Mucosa of gallbladder (tissue), 1 donor: ENCODE results near the gene RIMBP2. TPM values are rescaled to one million over a fixed set of nuclear protein-coding genes. Genes with fewer than 3 reads are reported as not detected.
"Not testable (repeated sequence)": the region's sequence is repeated elsewhere in the genome, so short reads cannot be mapped to it uniquely, and the experiment has no call there.

Experiments
- DNase-seq: peaks from one replicate; pipeline ENCODE4 v3.0.0-alpha.2; 2020; ENCODE audit warnings: low spot score
- total RNA-seq: library from RNA; stranded (reverse); gene quantifications from one replicate; pipeline ENCODE4 v1.2.1, GENCODE V29; 2021
- donor health status: DM: no; HTN: no; CAD: no.

RIMBP2 gene
- total RNA-seq, 1 donor from 2014 or later, result 1.3 TPM

DNA sequence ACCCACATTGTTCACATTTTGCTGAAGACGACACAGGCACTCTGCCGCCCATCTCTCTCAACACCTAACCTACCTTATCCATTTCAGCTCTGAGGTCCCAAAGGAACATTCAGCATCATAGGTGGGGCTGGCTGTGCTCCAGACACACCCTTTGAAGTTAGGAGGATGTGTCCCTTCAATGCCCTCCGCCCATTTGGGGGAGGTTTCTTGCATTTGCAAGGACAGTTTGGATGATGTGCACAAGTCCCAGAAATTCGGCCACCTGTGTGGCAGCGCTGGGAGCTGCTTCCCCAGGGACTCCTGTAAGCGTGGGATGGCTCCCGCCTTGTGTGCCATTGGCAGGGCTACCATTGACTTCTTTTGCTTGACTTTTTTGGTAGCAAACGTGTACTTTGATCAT, 113.8 kb downstream of the RIMBP2 start:
- no peak for DNase-seq

DNA sequence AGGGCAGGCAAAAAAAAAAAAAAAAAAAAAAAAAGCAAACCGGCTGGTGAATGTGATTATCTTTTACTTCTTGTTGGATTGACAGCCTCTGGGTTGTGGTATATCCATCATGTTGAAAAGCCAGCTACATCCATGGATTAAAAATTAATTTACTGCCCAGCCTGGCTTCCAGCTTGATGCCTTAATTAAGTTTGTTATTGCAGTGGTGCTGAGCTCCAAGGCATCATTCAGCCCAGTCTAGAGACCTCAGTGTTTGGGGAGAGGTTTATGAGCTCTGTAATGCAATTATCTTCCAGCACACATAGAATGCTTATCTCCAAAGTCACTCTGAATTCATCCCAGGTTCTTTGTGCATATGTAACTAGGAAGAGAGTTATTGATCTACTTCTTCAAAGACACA, 114.8 kb downstream of the RIMBP2 start:
- DNase-seq, result no peak

DNA sequence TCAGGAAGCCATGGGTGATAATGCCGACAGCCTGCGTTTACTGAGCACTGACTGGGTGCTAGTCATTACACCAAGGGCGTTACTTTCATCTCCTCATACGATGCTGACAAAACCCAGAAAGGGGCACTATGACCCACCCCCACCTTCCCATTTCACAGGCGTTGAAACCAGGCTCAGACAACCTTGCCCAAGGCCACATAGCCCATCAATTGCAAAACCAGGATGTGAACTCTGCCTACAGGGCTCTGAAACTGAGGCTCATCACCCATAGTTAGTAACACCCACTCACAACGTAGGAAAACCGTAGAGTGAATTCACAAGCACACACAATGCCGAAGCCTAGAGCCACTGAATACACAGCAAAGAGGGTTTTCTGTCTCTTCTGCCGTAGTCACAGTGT, 119.9 kb downstream of the RIMBP2 start:
- DNase-seq, result no peak

DNA sequence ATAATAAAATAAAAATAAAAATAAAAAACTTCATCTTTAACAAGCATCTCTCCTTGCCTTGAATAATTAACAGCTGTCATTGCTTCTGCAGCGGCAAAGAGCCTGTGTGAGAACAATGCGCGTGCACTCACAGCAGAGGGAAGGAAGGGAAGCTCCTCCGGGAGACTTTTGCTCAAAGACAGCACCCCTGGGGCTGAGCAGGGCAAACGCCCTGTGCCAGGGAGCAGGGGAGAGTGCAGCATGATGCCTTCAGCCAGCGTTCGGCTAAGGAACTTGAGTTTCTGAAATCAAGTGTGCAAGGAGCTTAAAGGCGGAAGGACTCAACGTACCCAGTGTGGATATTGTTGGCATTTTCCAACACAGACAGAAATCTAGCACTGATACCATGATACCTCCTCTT, 120.5 kb downstream of the RIMBP2 start:
- no peak for DNase-seq

DNA sequence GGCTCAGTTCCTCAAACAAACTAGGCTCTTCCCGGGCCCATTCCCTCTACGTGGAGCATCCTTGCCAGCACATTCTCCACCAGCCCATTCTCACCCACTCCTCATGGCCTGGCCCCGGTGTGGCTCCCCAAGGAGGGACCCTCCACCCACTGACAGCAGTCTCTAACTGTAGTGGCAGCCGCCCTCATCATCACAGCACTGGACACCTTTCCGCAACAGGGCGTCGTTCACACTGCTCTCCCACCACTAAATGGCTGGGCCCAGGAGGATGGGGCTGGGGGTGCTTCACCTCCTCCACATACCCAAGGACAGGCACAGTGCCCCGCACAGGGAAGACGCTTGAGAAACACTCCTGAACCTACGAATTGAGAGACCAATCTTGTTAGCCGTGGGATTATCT, 123.0 kb downstream of the RIMBP2 start:
- DNase-seq, result no peak

DNA sequence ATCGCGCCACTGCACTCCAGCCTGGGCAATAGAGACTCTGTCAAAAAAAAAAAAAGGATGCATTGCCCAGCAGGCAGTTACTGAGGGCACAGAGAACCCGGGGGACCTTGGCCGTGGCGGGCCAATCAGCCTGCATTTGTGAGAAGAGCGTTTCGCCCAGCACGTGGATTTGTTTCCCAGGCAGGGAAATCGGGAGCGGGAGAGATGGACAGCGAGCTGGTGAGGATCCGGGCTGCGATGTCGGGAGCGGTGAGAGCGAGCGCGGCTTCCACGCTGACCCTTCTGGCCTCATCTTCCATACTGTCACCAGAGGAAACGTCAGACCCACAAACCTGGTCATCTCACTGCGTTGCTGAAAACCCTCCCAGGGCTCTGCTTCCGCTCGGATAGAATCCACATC, 123.5 kb downstream of the RIMBP2 start:
- DNase-seq, result no peak

DNA sequence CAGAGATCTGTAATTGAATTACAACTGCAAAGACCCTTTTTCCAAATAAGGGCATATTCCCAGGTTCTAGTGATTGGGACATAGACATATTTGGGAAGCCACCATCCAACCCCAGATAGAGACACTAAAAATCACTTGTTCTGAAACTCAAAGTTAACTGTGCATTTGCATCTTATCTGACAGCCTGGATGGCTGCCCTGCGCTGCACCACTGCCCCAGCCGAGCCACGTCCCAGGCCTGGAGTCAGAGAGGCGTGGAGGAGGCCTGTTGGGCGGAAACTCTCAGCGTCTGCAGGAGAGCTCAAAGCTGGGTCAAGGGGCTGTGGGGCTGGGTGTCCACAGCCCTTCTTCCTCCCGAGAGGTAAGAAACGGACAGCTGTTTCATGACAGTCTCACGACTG, 124.4 kb downstream of the RIMBP2 start:
- no peak for DNase-seq

DNA sequence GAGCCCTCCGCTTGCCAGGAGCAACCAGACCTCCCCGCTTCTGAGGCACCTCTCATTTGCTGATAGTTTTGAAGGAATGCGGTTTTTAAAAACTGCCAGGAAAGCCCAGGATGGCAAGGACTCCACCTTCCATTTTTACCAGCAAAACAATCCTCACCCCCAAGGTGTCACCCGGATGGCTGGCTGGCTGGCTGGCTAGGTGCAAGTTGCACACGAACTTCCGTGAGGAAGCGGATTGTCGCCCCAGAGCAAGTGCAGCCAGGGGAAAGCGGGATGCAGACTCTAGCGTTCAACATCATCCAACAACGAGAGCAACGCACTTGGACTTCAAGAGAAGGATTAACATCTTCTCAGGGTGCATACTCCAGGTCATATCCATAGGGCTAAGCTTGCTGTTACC, 125.4 kb downstream of the RIMBP2 start:
- DNase-seq, result no peak

DNA sequence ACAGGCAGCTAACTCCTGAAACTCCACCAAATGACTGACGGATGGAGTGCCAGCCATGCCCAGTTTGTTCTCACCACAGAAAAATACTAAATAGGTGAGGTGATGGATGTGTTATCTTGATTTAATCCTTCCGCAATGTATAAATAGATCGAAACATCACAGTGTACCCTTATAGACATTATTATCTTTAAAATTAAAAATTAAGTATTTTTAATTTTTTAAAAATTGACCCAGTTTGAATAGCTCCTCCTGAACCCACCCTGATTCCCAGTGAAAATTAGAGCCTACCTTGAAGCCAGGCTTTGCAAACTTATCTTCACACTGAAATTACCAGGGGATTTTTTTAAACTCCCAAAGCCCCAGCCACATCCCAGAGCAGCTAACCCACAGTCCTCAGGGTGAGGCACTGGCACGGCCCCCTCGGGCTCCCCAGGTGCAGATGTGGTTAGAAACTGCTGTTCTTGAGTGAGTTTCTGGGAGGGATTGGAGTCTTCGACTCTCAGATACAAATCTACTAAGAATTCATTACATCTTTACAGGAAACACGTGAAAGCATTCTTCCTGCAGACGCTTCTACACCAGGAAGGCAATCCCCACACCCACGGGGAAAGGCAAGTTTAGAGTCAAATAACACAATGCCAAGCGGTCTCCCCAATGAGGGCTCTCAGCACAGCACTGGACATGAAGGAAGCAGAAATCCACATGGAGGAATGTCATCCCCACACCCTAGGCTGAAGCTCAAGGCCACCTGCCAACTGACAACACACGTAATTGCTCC, 126.4 kb downstream of the RIMBP2 start:
- DNase-seq, result no peak

DNA sequence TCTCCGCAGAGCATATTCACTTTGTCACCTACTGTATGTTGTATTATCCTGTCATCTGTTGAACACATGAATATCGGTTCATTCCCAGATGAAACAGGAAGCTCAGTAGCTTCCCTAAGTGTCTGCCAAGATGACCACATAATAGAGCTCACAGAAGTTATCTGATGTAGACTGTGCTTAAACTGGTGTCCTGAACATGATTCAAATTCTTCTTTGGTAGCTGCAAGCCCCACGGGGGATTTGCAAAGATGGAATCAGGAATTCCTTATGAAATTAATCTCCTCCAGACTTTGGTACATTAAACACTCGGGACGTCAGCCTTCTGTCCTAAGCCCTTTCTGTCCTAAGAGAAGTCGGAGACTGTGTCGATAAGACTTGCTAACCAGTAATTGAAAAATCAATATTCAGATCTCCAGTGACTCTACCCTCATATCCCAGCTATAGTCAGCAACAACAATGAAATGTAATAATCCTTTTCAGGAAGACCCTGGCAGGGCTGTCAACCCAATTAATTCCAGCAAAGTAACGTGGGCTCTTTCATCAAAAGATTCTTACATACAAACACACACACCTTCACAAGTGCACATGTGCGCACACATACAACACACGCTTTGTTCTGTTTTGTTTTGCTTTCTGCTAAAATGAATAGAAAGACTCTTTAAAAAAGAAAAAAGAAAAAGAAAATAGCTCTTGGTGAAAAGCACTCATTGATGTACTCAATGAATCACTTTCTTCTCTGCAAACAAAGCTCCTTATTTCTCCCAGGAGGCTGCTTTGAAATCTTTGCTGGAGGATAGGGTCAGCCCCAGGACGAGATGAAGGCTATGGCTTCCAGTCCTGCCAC, 127.2 kb downstream of the RIMBP2 start:
- DNase-seq, result no peak

DNA sequence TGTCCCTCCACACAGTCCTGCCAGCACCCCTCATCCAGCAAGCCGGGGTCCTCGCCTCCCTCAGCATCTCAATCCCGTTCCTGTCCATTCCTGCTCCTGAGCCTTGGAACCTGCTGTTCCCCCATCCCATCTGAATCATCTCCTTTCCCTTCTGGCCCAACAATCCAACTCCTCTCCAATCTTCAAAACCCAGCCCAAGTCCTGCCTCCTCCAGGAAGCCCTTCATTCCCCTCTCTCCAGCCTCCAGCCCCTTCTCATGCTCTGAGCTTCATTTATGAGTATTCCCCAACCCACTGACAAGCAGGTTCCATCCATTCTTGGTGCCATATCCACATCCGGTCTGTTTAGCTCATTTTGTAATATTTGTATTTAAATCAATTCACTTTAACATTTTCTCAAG, 128.1 kb downstream of the RIMBP2 start:
- no peak for DNase-seq

DNA sequence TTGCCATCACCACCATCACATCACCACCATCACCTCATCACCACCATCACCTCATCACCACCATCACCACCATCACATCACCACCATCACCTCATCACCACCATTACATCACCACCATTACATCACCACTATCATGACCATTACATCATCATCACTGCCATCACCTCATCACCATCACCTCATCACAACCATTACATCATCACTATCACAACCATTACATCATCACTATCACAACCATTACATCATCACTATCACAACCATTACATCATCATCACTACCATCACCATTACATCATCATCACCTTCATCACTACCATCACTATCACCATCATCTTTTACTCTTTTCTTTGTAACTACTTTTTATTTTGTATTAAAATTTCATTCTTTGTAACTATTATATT, 131.6 kb downstream of the RIMBP2 start:
- DNase-seq, result not testable (repeated sequence)

DNA sequence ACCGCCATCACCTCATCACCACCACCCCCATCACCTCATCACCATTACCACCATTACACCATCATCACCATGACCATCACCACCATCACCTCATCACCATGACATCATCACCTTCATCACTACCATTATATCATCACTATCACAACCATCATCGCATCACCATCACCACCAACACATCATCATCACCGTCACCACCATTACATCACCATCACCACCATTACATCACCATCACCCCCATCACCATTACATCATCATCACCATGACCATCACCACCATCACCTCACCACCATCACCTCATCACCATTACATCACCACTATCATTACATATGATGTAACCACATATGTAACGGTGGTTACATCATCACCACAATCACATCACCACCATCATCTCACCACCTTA, 132.3 kb downstream of the RIMBP2 start:
- DNase-seq, result no peak

DNA sequence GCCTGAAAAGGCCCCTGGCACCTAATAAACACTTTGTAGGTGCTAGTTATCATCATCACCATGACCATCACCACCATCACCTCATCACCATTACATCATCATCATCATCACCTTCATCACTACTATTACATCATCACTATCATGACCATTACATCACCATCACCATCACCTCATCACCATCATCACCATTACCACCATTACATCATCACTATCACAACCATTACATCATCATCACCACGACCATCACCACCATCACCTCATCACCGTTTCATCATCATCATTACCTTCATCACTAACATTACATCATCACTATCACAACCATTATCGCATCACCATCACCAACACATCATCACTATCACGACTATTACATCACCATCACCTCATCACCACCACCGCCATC, 132.8 kb downstream of the RIMBP2 start:
- DNase-seq, result no peak

DNA sequence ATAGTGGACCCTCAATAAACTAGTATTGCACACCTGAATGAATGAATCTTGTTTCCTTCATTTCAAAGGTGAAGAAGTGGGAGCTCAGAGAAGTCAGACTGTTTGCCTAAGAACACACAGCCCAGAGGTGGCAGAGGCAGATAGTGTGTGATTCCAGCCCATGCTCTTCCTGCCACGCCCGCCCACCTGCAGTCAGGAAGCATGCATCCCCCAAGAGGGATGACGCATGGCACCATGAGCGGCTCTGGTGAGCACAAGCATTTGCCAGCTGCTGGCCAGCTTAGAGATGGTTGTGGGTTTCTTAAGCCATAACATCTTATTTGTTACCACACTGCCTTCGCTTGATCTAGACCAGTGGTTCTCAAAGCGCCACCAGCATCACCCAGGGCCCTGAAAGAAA, 133.8 kb downstream of the RIMBP2 start:
- no peak for DNase-seq

DNA sequence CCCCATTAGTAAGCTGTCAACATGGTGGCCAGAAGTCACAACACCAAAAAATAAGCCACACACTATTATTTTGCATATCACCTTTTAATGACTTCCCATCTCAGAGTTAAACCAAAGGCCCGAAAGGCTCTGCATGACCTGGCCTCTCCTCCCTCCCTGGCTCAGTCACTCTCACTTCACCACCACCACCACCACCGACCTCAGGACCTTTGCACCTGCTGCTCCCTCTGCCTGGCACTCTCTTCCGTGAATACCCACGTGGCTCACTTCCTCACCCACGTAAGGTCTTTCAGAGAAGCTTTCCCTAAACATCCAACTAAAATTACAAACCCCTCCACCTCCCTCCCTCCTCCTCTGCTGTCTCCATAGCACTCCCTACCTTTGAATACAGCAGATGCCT, 134.3 kb downstream of the RIMBP2 start:
- no peak for DNase-seq

DNA sequence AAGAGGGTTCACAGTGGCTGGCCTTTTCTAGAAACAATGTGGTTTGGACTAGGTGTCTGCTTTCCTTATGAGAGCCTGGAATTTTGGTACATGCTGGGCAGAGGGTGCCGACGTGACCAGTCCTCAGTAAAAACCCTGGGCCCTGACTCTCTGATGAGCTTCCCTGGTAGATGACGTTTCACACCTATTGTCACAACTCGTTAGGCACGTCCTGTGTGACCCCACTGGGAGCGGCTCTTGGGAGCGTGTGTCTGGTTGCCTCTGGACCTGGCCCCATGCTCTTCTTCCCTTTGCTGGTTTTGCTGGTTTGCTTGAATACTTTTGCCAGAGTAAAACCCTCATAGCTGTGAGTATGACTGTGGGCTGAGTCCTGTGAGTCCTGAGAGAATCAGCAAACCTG, 136.9 kb downstream of the RIMBP2 start:
- no peak for DNase-seq

DNA sequence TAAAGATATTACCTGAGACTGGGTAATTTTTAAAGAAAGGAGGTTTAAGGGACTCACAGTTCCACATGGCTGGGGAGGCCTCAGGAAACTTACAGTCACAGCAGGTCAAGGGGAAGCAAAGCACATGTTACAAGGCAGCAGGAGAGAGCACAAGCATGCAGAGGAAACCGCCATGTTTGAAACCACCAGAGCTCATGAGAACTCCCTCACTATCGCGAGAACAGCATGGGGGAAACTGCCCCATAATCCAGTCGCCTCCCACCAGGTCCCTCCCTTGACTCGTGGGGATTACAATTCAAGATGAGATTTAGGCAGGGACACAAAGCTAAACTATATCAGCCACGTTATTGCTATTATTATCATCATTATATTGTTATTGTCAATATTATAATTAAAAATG, 138.7 kb downstream of the RIMBP2 start:
- DNase-seq, result no peak

DNA sequence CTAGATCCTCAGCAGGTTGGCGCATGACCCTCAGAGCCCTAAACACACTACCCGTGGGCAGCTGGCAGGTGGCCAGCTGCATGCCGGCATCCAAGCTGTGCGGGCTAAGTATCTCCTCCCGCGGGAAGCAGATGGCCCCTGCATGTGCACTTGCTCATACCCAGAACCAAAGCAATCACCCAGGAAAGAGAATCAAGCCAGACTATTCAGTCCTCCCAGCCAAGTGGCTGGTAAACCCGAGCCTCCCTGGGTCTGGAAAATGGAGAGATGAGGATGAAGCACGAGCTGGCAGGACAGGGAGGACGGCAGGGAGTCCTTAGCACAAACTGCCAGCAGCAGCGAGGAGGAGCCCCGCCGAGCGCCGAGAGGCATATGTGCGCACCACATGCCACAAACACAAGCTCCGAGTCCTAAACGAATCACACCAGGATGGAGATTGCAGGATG, 139.7 kb downstream of the RIMBP2 start:
- no peak for DNase-seq

DNA sequence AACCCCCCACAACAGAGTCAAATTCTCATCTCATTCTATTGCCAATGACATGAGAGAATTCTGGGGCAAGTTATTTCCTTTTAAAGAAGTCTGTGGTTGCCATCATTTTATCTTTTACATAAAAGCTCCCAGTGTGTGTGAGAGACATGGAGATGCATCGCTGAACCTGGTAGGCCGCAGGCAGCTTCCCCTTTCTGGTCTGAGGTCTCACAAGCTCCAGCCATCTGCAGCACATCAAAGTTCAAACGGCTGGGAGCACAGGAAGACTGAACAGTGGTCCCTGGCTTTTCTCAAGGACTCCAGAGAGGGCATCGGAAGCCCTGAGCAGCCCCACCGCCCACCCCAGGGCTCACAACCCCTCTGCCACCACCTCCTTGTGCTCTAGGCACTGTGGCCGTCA, 141.7 kb downstream of the RIMBP2 start:
- no peak for DNase-seq

DNA sequence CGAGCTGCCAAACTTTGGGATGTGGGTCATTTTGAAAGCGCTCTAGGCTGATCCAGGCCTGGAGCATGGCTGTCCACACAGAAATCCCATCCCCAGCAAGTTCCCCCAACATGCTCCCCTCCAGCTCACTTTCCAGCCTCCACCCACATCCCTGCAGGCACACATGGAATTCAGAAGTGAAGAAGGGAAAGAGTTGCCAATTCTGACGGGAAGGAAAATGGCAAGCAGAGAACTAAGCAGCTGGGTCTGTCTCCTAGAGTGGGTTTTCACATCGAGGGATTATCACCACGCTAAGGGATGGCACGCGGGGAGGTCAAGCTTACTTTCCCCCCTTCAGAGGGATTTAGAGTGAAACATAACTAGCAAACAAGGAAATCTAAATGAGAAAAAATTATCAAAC, 142.3 kb downstream of the RIMBP2 start:
- DNase-seq, result no peak

DNA sequence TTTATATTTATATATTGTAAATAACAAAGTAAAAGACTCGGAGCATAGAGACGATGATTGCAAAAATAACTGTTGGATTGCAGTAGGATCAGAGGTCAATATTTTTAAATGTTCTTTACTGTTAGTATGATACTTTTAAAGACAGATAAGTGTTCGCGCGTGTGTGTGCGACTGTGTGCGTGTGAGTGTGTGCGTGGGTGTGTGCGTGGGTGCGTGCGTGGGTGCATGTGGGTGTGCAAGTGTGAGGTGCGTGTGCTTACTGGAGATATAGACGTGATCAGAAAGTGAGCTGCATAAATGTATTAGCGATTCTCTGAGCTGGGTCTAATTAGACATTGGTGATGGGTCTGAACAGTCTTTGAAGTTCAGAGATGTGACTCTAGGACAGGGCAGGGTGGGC, 142.9 kb downstream of the RIMBP2 start:
- DNase-seq, result no peak

DNA sequence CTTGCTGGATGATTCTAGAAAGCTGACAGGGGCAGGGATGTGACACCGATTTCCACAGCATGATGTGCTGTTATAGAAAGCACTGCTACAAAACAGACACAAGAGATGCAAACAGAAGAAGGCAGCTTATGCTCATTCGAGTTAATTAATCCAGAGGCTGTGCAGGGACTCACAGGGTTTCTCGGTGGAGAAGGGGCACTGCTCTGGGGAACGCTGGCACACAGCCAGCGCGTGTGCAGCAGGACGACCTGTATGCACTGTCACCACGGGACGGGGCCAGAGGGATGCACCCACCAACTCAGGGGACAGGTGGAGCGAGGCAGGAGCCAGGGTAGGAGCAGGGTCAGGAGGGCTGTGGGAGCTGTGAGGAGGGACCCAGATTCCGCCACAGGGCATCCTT, 143.5 kb downstream of the RIMBP2 start:
- DNase-seq, result no peak
